Esophagus squamous epithelium (tissue), 5 donors: ENCODE results near the gene RPS6KA3. TPM values are rescaled to one million over a fixed set of nuclear protein-coding genes. Genes with fewer than 3 reads are reported as not detected.

Experiments used
- DNase-seq: peaks from one replicate; lab custom pipeline; 2025; lab: John Stamatoyannopoulos, UW
- H3K27ac ChIP-seq, 4 donors: fragments of 200-600 bp; sonication (generic); one replicate each; pipeline ENCODE4 v1.5.1; 2016 to 2019; ENCODE audit warnings: mild to moderate bottlenecking in 1 of 4
- H3K27me3 ChIP-seq, 4 donors: fragments of 200-600 bp; sonication (generic); 1 replicate in 3 of 4; 2 replicates in 1 of 4; pipeline versions ENCODE4 v1.5.1 to v1.6.0; 2017 to 2021; ENCODE audit warnings: antibody characterized with exemption in 1 of 4
- H3K36me3 ChIP-seq, 3 donors: fragments of 200-600 bp; sonication (generic); one replicate each; pipeline ENCODE4 v1.5.1; 2016 to 2019
- H3K4me1 ChIP-seq, 3 donors: fragments of 200-600 bp; sonication (generic); one replicate each; pipeline ENCODE4 v1.5.1; 2017 to 2019
- H3K4me3 ChIP-seq, 4 donors: fragments of 200-600 bp; sonication (generic); 1 replicate in 3 of 4; 2 replicates in 1 of 4; pipeline ENCODE4 v1.5.1; 2016 to 2019; ENCODE audit warnings: mild to moderate bottlenecking in 2 of 4, moderate library complexity in 1 of 4
- H3K9me3 ChIP-seq, 3 donors: fragments of 200-600 bp; sonication (generic); one replicate each; pipeline ENCODE4 v1.5.1; 2016 to 2019
- POLR2A ChIP-seq, 4 donors: fragments of 450-650 bp; IDR thresholded peaks; one replicate each; pipeline ENCODE4 v1.6.1; 2017; ENCODE audit warnings: antibody characterized with exemption in 4 of 4, mild to moderate bottlenecking in 4 of 4, moderate library complexity in 3 of 4
- WGBS, 2 donors: methylation state at CpG; one replicate each; pipeline ENCODE4 v1.1.5; 2018; 5-methylcytosine and 5-hydroxymethylcytosine counted together
- intact Hi-C: fragments of 100-400 bp; cut with DNase I; formaldehyde crosslinking; loops from one replicate; pipeline ENCODE4 v1.15.0; 2022
- total RNA-seq, 4 donors: library from RNA; depleted of rRNA; stranded (reverse); fragments of >200 nt; gene quantifications; one replicate each; pipeline ENCODE4 v1.1.0, GENCODE V29; 2016
- TF ChIP-seq, protein P1 (sequence below), 6 experiments: fragments of 450-650 bp in 4 of 6; fragments of 200-600 bp in 2 of 6; sonication (generic) in 2 of 6; IDR thresholded peaks; one replicate each; pipeline ENCODE4 v1.5.1; 2016 to 2019; ENCODE audit warnings: antibody characterized with exemption in 6 of 6, mild to moderate bottlenecking in 4 of 6, moderate library complexity in 4 of 6
- donor health status: DM: yes; HTN: yes; CAD: no.

Gene RPS6KA3
- total RNA-seq, 4 donors from 2014 or later: 15.8 to 30.9 (median 29.7) TPM

GRCh38 chrX:20205927-20206708 is 60.6 kb downstream of the RPS6KA3 start:
- no peak overlapping the region for H3K4me3 ChIP-seq
- intact Hi-C loops: no loop called here
- H3K36me3 ChIP-seq: peaks cover 0 to 41% (median 7%) of the 10 kb centered on the region in 3 donors
- H3K4me1 ChIP-seq: no peaks in the 10 kb centered on the region
- WGBS, 2 donors: 64 to 78% methylated on average over 3 to 4 of the region's 4 CpGs
- no peak overlapping the region for H3K27ac ChIP-seq
- TF ChIP-seq POLR2A (IDR thresholded peaks at IDR 0.05): no peak
- TF ChIP-seq, protein P1, sequence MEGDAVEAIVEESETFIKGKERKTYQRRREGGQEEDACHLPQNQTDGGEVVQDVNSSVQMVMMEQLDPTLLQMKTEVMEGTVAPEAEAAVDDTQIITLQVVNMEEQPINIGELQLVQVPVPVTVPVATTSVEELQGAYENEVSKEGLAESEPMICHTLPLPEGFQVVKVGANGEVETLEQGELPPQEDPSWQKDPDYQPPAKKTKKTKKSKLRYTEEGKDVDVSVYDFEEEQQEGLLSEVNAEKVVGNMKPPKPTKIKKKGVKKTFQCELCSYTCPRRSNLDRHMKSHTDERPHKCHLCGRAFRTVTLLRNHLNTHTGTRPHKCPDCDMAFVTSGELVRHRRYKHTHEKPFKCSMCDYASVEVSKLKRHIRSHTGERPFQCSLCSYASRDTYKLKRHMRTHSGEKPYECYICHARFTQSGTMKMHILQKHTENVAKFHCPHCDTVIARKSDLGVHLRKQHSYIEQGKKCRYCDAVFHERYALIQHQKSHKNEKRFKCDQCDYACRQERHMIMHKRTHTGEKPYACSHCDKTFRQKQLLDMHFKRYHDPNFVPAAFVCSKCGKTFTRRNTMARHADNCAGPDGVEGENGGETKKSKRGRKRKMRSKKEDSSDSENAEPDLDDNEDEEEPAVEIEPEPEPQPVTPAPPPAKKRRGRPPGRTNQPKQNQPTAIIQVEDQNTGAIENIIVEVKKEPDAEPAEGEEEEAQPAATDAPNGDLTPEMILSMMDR (IDR thresholded peaks at IDR 0.05): no peak
- H3K27me3 ChIP-seq: no peaks in the 10 kb centered on the region
- DNase-seq: no peak
- no peaks in the 10 kb centered on the region for H3K9me3 ChIP-seq

GRCh38 chrX:20204351-20204750 is 62.4 kb downstream of the RPS6KA3 start:
- WGBS, 2 donors: 60 to 68% methylated on average over 2 to 6 of the region's 6 CpGs
- H3K9me3 ChIP-seq: no peaks in the 10 kb centered on the region
- intact Hi-C loops: no loop called here
- peaks cover 0 to 41% (median 7%) of the 10 kb centered on the region in 3 donors for H3K36me3 ChIP-seq
- no peak for DNase-seq
- H3K4me1 ChIP-seq: no peaks in the 10 kb centered on the region
- no peaks in the 10 kb centered on the region for H3K27me3 ChIP-seq
- TF ChIP-seq, protein P1 (IDR thresholded peaks at IDR 0.05): no peak
- no peak for TF ChIP-seq POLR2A (IDR thresholded peaks at IDR 0.05)
- no peak overlapping the region for H3K4me3 ChIP-seq
- no peak overlapping the region for H3K27ac ChIP-seq

GRCh38 chrX:20197641-20198210 is 69.0 kb downstream of the RPS6KA3 start:
- no peak overlapping the region for H3K27ac ChIP-seq
- TF ChIP-seq, protein P1 (IDR thresholded peaks at IDR 0.05): no peak
- no peak for TF ChIP-seq POLR2A (IDR thresholded peaks at IDR 0.05)
- peaks cover 0 to 5% (median 0%) of the 10 kb centered on the region in 3 donors for H3K4me1 ChIP-seq
- no peaks in the 10 kb centered on the region for H3K27me3 ChIP-seq
- no peak overlapping the region for H3K4me3 ChIP-seq
- no peak for DNase-seq
- H3K36me3 ChIP-seq: peaks cover 0 to 7% (median 0%) of the 10 kb centered on the region in 3 donors
- WGBS, 2 donors: 58 to 78% methylated on average over 2 of the region's 2 CpGs
- no peaks in the 10 kb centered on the region for H3K9me3 ChIP-seq
- intact Hi-C loops: no loop called here

GRCh38 chrX:20189171-20189570 is 77.5 kb downstream of the RPS6KA3 start:
- peaks cover 0 to 38% (median 0%) of the 10 kb centered on the region in 3 donors for H3K36me3 ChIP-seq
- no peaks in the 10 kb centered on the region for H3K9me3 ChIP-seq

More at GRCh38 chrX:20189171-20189570, 77.5 kb downstream of the RPS6KA3 start:
- DNase-seq: no peak
- no peaks in the 10 kb centered on the region for H3K4me1 ChIP-seq
- TF ChIP-seq, protein P1 (IDR thresholded peaks at IDR 0.05): no peak
- no peak for TF ChIP-seq POLR2A (IDR thresholded peaks at IDR 0.05)
- H3K27me3 ChIP-seq: peaks cover 0 to 3% (median 0%) of the 10 kb centered on the region in 4 donors
- H3K27ac ChIP-seq: no peak overlapping the region
- H3K4me3 ChIP-seq: no peak overlapping the region
- intact Hi-C loops: no loop called here
